GM12878 (cell line): ENCODE data around the gene ZNF335. TPM values are rescaled to one million over a fixed set of nuclear protein-coding genes. Genes with fewer than 3 reads are reported as not detected.

Experiments
- ATAC-seq: fragments of 200-7000 bp; cut with Tn5 transposase; 3 replicates; pipeline ENCODE4 v1.9.1; 2020; ENCODE audit warnings: mild to moderate bottlenecking, moderate library complexity
- BruUV-seq: library from RNA; stranded (reverse); fragments of 400-500 nt; replicated peaks from 2 replicates; lab custom pipeline; 2021; lab: Mats Ljungman, UMichigan
- CTCF ChIA-PET: fragments of 300-600 bp; sonication (Branson Sonifier 250); formaldehyde crosslinking; extraction: SDS; loops from one replicate; lab custom pipeline; 2021; ENCODE audit warnings: inconsistent platforms; lab: Yijun Ruan, JAX
- POLR2A ChIA-PET: fragments of 350-600 bp; formaldehyde crosslinking; extraction: SDS; loops from one replicate; lab custom pipeline; 2021; ENCODE audit warnings: inconsistent platforms; lab: Charles Lee
- RAD21 ChIA-PET: fragments of 300-600 bp; sonication (Branson Sonifier 250); formaldehyde crosslinking; loops from one replicate; lab custom pipeline; 2023; ENCODE audit warnings: antibody characterized with exemption; ENCODE audit not compliant: unreplicated experiment; lab: Charles Lee
- SMC1A ChIA-PET: fragments of 300-600 bp; sonication (Branson Sonifier 250); formaldehyde crosslinking; loops from one replicate; lab custom pipeline; 2023; ENCODE audit not compliant: unreplicated experiment, uncharacterized antibody; lab: Charles Lee
- DNase-seq: peaks from one replicate; pipeline ENCODE4 v3.0.0-alpha.2; 2011; ENCODE audit warnings: low read depth, low spot score
- FAIRE-seq: peaks from 3 replicates; lab custom pipeline; 2011; peaks lifted over from hg19 to GRCh38; lab: Jason Lieb, UNC
- H2AFZ ChIP-seq: 2 replicates; pipeline ENCODE4 v1.6.0; 2011; ENCODE audit warnings: low read depth, low read length, control low read depth; ENCODE audit not compliant: control insufficient read depth
- H3K27ac ChIP-seq: 2 replicates; pipeline ENCODE4 v1.5.1; 2011; ENCODE audit warnings: control low read depth; ENCODE audit not compliant: control insufficient read depth, insufficient read depth
- H3K27me3 ChIP-seq, 2 experiments: replicated peaks in 1 of 2; 2 replicates each; pipeline versions ENCODE4 v1.6.0 to v1.6.1; 2011; ENCODE audit warnings: low read length in 1 of 2; ENCODE audit not compliant: control insufficient read depth in 2 of 2, insufficient read depth in 2 of 2
- H3K36me3 ChIP-seq, 2 experiments: 2 replicates each; pipeline ENCODE4 v1.5.1; 2011; ENCODE audit warnings: low read length in 1 of 2; ENCODE audit not compliant: control insufficient read depth in 2 of 2, insufficient read depth in 2 of 2
- H3K4me1 ChIP-seq: 2 replicates; pipeline ENCODE4 v1.6.1; 2011; ENCODE audit warnings: mild to moderate bottlenecking, low read length, moderate library complexity, mixed read lengths; ENCODE audit not compliant: control insufficient read depth, insufficient read depth
- H3K4me2 ChIP-seq: 2 replicates; pipeline ENCODE4 v1.6.0; 2011; ENCODE audit warnings: control low read depth; ENCODE audit not compliant: control insufficient read depth, insufficient read depth
- H3K4me3 ChIP-seq: fragments of 200-600 bp; sonication (generic); 2 replicates; pipeline ENCODE4 v1.5.1; 2016
- H3K79me2 ChIP-seq: 2 replicates; pipeline ENCODE4 v1.6.0; 2011; ENCODE audit warnings: low read length; ENCODE audit not compliant: control insufficient read depth, insufficient read depth
- H3K9ac ChIP-seq: 2 replicates; pipeline ENCODE4 v1.8.0; 2011; ENCODE audit warnings: low read length, control low read depth, mixed read lengths; ENCODE audit not compliant: control insufficient read depth, insufficient read depth
- H3K9me3 ChIP-seq: replicated peaks from 3 replicates; pipeline ENCODE4 v1.5.1; 2011; ENCODE audit warnings: mild to moderate bottlenecking, low read length; ENCODE audit not compliant: control insufficient read depth, insufficient read depth
- H4K20me1 ChIP-seq: 2 replicates; pipeline ENCODE4 v1.6.0; 2011; ENCODE audit not compliant: control insufficient read depth, insufficient read depth
- ATF7 ChIP-seq: fragments of 450-650 bp; IDR thresholded peaks from 2 replicates; pipeline ENCODE4 v1.6.1; 2016; ENCODE audit warnings: low read depth, mild to moderate bottlenecking
- CEBPB ChIP-seq, 2 experiments: fragments of 150-350 bp in 1 of 2; IDR thresholded peaks; 2 replicates each; pipeline ENCODE4 v1.6.1; 2012 to 2014; ENCODE audit warnings: low read depth in 2 of 2, low read length in 2 of 2, borderline replicate concordance in 1 of 2, inconsistent platforms in 1 of 2
- CTCF ChIP-seq, 3 experiments: IDR thresholded peaks in 2 of 3; conservative IDR thresholded peaks in 1 of 3; 2 replicates each; pipeline ENCODE4 v1.5.1; 2011; ENCODE audit warnings: low read depth in 3 of 3, low read length in 3 of 3, mild to moderate bottlenecking in 3 of 3, control low read depth in 2 of 3, moderate library complexity in 2 of 3, inconsistent platforms in 1 of 3, mixed read lengths in 1 of 3; ENCODE audit not compliant: control insufficient read depth in 2 of 3, insufficient read depth in 1 of 3; ENCODE audit errors: extremely low read depth in 1 of 3
- EGR1 ChIP-seq, 2 experiments: IDR thresholded peaks; 1 replicate in 1 of 2; 2 replicates in 1 of 2; pipeline ENCODE4 v1.6.1; 2011 to 2012; ENCODE audit warnings: low read depth in 2 of 2, low read length in 2 of 2, borderline replicate concordance in 1 of 2, mild to moderate bottlenecking in 1 of 2, moderate library complexity in 1 of 2
- MYB ChIP-seq: fragments of 150-350 bp; IDR thresholded peaks from 2 replicates; pipeline ENCODE4 v1.6.1; 2014; ENCODE audit warnings: mild to moderate bottlenecking, low read depth, low read length, borderline replicate concordance
- NBN ChIP-seq: fragments of 450-650 bp; IDR thresholded peaks from 2 replicates; pipeline ENCODE4 v1.6.1; 2016
- NFYA ChIP-seq: IDR thresholded peaks from 2 replicates; pipeline ENCODE4 v1.6.1; 2011; ENCODE audit warnings: low read depth, mild to moderate bottlenecking, low read length, improper control_type of control experiment, borderline replicate concordance
- NR2F1 ChIP-seq: fragments of 450-650 bp; conservative IDR thresholded peaks from 2 replicates; pipeline ENCODE4 v1.6.1; 2017; ENCODE audit warnings: mild to moderate bottlenecking
- PML ChIP-seq: IDR thresholded peaks from 2 replicates; pipeline ENCODE4 v1.6.1; 2012; ENCODE audit warnings: low read length, inconsistent platforms
- RCOR1 ChIP-seq: conservative IDR thresholded peaks from 2 replicates; pipeline ENCODE4 v1.6.1; 2012; ENCODE audit warnings: low read depth, low read length, improper control_type of control experiment
- RELB ChIP-seq: fragments of 450-650 bp; IDR thresholded peaks from 2 replicates; pipeline ENCODE4 v1.6.1; 2017; ENCODE audit warnings: low read depth, mild to moderate bottlenecking, moderate library complexity
- RUNX3 ChIP-seq: IDR thresholded peaks from 2 replicates; pipeline ENCODE4 v1.6.1; 2012; ENCODE audit warnings: low read length, inconsistent platforms
- ZBED1 ChIP-seq: IDR thresholded peaks from 2 replicates; pipeline ENCODE4 v1.6.1; 2016; ENCODE audit warnings: borderline replicate concordance
- WGBS: methylation state at CpG from one replicate; pipeline ENCODE4 v1.1.6; 2016; ENCODE audit warnings: low lambda C conversion rate; ENCODE audit not compliant: insufficient replicate concordance, insufficient coverage; ENCODE audit errors: missing lambda C conversion rate; 5-methylcytosine and 5-hydroxymethylcytosine counted together
- in situ Hi-C: fragments of 300-500 bp; cut with MboI; formaldehyde crosslinking; loops from 9 replicates; pipeline ENCODE4 v1.14.3; 2018; ENCODE audit warnings: mixed read lengths
- intact Hi-C: fragments of 100-400 bp; cut with micrococcal nuclease; formaldehyde crosslinking; loops from one replicate; pipeline ENCODE4 v1.14.2; 2022; ENCODE audit not compliant: unreplicated experiment
- polyA plus RNA-seq, 11 experiments: library from polyadenylated mRNA; depleted of rRNA in 4 of 11; unstranded in 6 of 11; stranded (reverse) in 5 of 11; fragments of >200 nt; fragmentation: Nextera tagmentation in 4 of 11; fragmentation: Illumina TruSeq in 1 of 11; extraction: Ambion mirVana in 4 of 11; extraction: Trizol in 1 of 11; gene quantifications; 1 replicate in 1 of 11; 2 replicates in 10 of 11; pipeline versions ENCODE4 v1.2.1 to v1.2.3, GENCODE V29; 2011 to 2016; ENCODE audit warnings: inconsistent platforms in 2 of 11, missing spikeins in 2 of 11, low read depth in 1 of 11
- total RNA-seq, 4 experiments: library from RNA; depleted of rRNA in 3 of 4; stranded (reverse); fragments of >200 nt in 3 of 4; fragmentation: Illumina TruSeq in 1 of 4; extraction: Trizol in 1 of 4; gene quantifications; 2 replicates each; pipeline versions ENCODE4 v1.2.1 to v1.2.3, GENCODE V29; 2013 to 2021

Gene ZNF335
- total and polyA plus RNA-seq, 10 of the 15 experiments (the other 5 are each of a cell fraction or from before 2014, with no cell fraction given): 0.74 to 30.1 (median 14.5) TPM

- H3K4me2 ChIP-seq: no peak overlapping the region
- H3K79me2 ChIP-seq: no peaks in the 10 kb centered on the region
- no peaks in the 10 kb centered on the region for H3K36me3 ChIP-seq
- no peak for DNase-seq
- no peak for ATAC-seq
- H3K4me3 ChIP-seq: no peak overlapping the region
- H3K9ac ChIP-seq: no peak overlapping the region
- no peak overlapping the region for H3K27ac ChIP-seq
- CTCF ChIA-PET: interaction anchor here (0.6 to 11.5 kb wide), 16 partner anchors 12 to 216 kb away, joined by 3 to 190 read pairs (median 4); partner anchors contain the start of gene ZSWIM1
- peaks cover 11 to 12% of the 10 kb centered on the region in 2 experiments; a peak in 3 of 4 replicates for H3K27me3 ChIP-seq
- H3K4me1 ChIP-seq: peaks cover 29% of the 10 kb centered on the region
- POLR2A ChIA-PET: no interaction called here
- TF ChIP-seq CTCF (IDR thresholded peaks at IDR 0.05 in 2 of 3, conservative IDR thresholded peaks at IDR 0.05 in 1 of 3; ENCODE audit: control insufficient read depth in 2 of 3, extremely low read depth in 1 of 3, insufficient read depth in 1 of 3, low read depth in 3 of 3, low read length in 3 of 3) (peak; percentile 13 to 42 (median 28); a peak in 5 of 6 replicates), ZBED1 (no peak), RELB (no peak), RCOR1 (no peak), CEBPB (IDR thresholded peaks at IDR 0.05; ENCODE audit: borderline replicate concordance in 1 of 2, low read depth in 2 of 2, low read length in 2 of 2) (no peak), ATF7 (no peak), NBN (no peak), PML (no peak), EGR1 (IDR thresholded peaks at IDR 0.05; ENCODE audit: borderline replicate concordance in 1 of 2, low read depth in 2 of 2, low read length in 2 of 2) (0 out of 3 replicates have a peak, but pooled peaks of 1 of the 2 experiments have one; percentile 27), MYB (no peak), NFYA (no peak), NR2F1 (no peak), RUNX3 (no peak)
- no peak for FAIRE-seq
- intact Hi-C loops: loop anchor here (5.0 kb wide), 1 partner anchor 40 kb away; the partner anchor contains the start of gene ZNF335
- BruUV-seq: no TSS peak
- H2AFZ ChIP-seq: no peak overlapping the region
- SMC1A ChIA-PET: interaction anchor here (0.8 to 1.5 kb wide), 3 partner anchors 22 to 170 kb away, joined by 3 to 12 read pairs (median 3); no protein-coding TSS in a partner anchor
- H4K20me1 ChIP-seq: no peaks in the 10 kb centered on the region
- 57% methylated on average over 51 of the region's 57 CpGs for WGBS
- in situ Hi-C loops: no loop called here
- RAD21 ChIA-PET: interaction anchor here (1.6 to 6.6 kb wide), 4 partner anchors 20 to 78 kb away, joined by 9 to 66 read pairs (median 12); partner anchors contain the start of gene PCIF1
- H3K9me3 ChIP-seq: no peaks in the 10 kb centered on the region; the same call in 2 of the 3 replicates
Measured at GRCh38 chr20:46011631-46012482, 39.9 kb upstream of the ZNF335 start.
